Measurements from ENCODE around the gene CREB5.

GRCh38 chr7:28739826-28740225 is 327.5 kb downstream of the CREB5 start:
- TF ChIP-seq CTCF (IDR thresholded peaks at IDR 0.05) = no peak
- TF ChIP-seq EP300 (IDR thresholded peaks at IDR 0.05) = no peak
